ENCODE measurements around the gene MNT. TPM values are rescaled to one million over a fixed set of nuclear protein-coding genes. Genes with fewer than 3 reads are reported as not detected.

MNT gene
- polyA plus RNA-seq, 3 donors, result 0.28 to 42.4 (median 1.3) TPM

DNA sequence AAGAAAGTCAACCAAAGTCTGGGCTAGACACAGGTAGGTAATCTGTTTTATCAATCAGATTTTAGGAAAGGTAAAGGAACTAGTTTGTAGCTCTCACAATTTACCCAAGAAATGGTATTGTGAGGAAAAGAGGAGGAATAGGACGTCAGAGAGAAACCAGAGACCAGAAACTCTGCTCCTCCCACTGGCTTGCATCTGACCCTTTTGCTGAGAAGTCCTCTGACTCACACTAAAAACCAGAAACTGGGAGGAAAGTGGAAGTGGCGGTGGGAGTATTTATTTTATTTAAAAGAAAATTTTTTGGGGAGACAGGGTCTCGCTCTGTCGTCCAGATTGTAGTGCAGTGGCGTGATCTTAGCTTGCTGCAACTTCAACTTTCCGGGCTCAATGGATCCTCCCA lies 38.0 kb upstream of the MNT start:
- H3K27me3 ChIP-seq (ENCODE audit: control insufficient read depth in 2 of 2, insufficient read depth in 2 of 2, low read length in 2 of 2), result no peaks in the 10 kb centered on the region
- peak overlapping the region; percentile 90 to 96 for H3K27ac ChIP-seq (ENCODE audit: low read depth in 1 of 2, low read length in 2 of 2)
- no peaks in the 10 kb centered on the region for H4K20me1 ChIP-seq (ENCODE audit: insufficient read depth, low read length)
- H3K4me1 ChIP-seq (ENCODE audit: control insufficient read depth in 1 of 2, insufficient read depth in 2 of 2, low read length in 2 of 2), result peaks cover 30 to 47% of the 10 kb centered on the region in 2 donors
- peaks cover 0 to 2% (median 0%) of the 10 kb centered on the region in 7 donors for H3K9me3 Mint-ChIP-seq
- intact Hi-C loops (cut with micrococcal nuclease), result no loop called here
- peaks cover 36% of the 10 kb centered on the region for H3K4me1 Mint-ChIP-seq
- peaks cover 39 to 48% of the 10 kb centered on the region in 2 donors for H3K36me3 Mint-ChIP-seq
- no CpG with 5 or more reads among the region's 6 CpGs for WGBS (ENCODE audit: insufficient coverage)
- H3K9ac ChIP-seq (ENCODE audit: insufficient read depth, low read length, poor library complexity, severe bottlenecking), result peak overlapping the region; percentile 69
- H3K4me2 ChIP-seq (replicated peaks; ENCODE audit: extremely low read depth, low read length, poor library complexity, severe bottlenecking), result peak overlapping the region; percentile 64
- TF ChIP-seq, protein P1, sequence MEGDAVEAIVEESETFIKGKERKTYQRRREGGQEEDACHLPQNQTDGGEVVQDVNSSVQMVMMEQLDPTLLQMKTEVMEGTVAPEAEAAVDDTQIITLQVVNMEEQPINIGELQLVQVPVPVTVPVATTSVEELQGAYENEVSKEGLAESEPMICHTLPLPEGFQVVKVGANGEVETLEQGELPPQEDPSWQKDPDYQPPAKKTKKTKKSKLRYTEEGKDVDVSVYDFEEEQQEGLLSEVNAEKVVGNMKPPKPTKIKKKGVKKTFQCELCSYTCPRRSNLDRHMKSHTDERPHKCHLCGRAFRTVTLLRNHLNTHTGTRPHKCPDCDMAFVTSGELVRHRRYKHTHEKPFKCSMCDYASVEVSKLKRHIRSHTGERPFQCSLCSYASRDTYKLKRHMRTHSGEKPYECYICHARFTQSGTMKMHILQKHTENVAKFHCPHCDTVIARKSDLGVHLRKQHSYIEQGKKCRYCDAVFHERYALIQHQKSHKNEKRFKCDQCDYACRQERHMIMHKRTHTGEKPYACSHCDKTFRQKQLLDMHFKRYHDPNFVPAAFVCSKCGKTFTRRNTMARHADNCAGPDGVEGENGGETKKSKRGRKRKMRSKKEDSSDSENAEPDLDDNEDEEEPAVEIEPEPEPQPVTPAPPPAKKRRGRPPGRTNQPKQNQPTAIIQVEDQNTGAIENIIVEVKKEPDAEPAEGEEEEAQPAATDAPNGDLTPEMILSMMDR (IDR thresholded peaks at IDR 0.05), result no peak
- H3K79me2 ChIP-seq (ENCODE audit: insufficient read depth, low read length), result peaks cover 2% of the 10 kb centered on the region
- peak overlapping the region in 1 of 2 donors; percentile 82 for H3K4me3 Mint-ChIP-seq
- H3K36me3 ChIP-seq (replicated peaks in 1 of 2; ENCODE audit: control insufficient read depth in 1 of 2, insufficient read depth in 2 of 2, low read length in 2 of 2), result peaks cover 21 to 40% of the 10 kb centered on the region in 2 donors
- peak overlapping the region in 1 of 3 experiments; percentile 61 for H3K4me3 ChIP-seq (replicated peaks in 1 of 3; ENCODE audit: low read depth in 2 of 3, low read length in 3 of 3)
- H2AFZ ChIP-seq (ENCODE audit: insufficient read depth, low read depth, low read length, poor library complexity, severe bottlenecking), result no peak overlapping the region
- H3K27ac Mint-ChIP-seq, result peak overlapping the region; percentile 95 to 99 (median 98)
- DNase-seq, result peak; percentile 79 to 88 (median 88)
- H3K9me3 ChIP-seq (replicated peaks in 1 of 2; ENCODE audit: control insufficient read depth in 1 of 2, insufficient read depth in 1 of 2, low read length in 2 of 2), result no peaks in the 10 kb centered on the region
- no peaks in the 10 kb centered on the region for H3K27me3 Mint-ChIP-seq (ENCODE audit: low read depth in 3 of 3)

DNA sequence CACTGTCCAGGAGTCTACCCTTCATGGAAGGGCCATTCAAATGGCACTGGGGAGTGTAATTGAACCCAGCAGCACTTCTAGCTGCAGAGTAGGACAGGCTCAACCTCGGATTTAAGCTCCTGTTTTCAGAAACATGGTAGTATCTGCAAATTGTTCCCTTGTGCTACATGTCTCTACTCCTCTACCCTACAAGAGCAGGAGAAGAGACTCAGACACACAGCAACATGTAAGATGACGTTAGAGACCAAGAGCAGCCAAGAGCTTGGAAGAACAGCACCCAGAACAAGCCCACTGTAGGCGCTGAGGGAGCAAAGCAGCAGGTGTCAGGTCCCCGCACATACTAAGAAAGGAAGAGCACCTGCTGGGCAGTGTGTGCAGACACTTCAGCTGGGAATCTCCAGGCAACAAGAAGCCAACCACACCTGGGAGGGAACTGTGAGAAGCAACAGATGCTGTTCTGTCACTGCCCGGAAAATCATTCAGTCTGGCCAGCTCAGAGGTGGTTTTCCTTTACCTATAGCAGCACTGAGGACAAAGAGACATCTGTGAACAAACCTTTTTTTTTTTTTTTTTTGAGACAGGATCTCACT lies 35.6 kb upstream of the MNT start:
- no peaks in the 10 kb centered on the region for H3K27me3 Mint-ChIP-seq (ENCODE audit: low read depth in 3 of 3)
- Histone ChIP-seq H3K4me2 (replicated peaks; ENCODE audit: extremely low read depth, low read length, poor library complexity, severe bottlenecking) (no peak overlapping the region), H4K20me1 (ENCODE audit: insufficient read depth, low read length) (no peaks in the 10 kb centered on the region), H3K36me3 (replicated peaks in 1 of 2; ENCODE audit: control insufficient read depth in 1 of 2, insufficient read depth in 2 of 2, low read length in 2 of 2) (peaks cover 30 to 58% of the 10 kb centered on the region in 2 donors), H3K4me3 (replicated peaks in 1 of 3; ENCODE audit: low read depth in 2 of 3, low read length in 3 of 3) (no peak overlapping the region), H3K27ac (ENCODE audit: low read depth in 1 of 2, low read length in 2 of 2) (no peak overlapping the region), H3K9ac (ENCODE audit: insufficient read depth, low read length, poor library complexity, severe bottlenecking) (no peak overlapping the region), H3K9me3 (replicated peaks in 1 of 2; ENCODE audit: control insufficient read depth in 1 of 2, insufficient read depth in 1 of 2, low read length in 2 of 2) (no peaks in the 10 kb centered on the region), H2AFZ (ENCODE audit: insufficient read depth, low read depth, low read length, poor library complexity, severe bottlenecking) (no peak overlapping the region), H3K79me2 (ENCODE audit: insufficient read depth, low read length) (peaks cover 2% of the 10 kb centered on the region), H3K27me3 (ENCODE audit: control insufficient read depth in 2 of 2, insufficient read depth in 2 of 2, low read length in 2 of 2) (no peaks in the 10 kb centered on the region), H3K4me1 (ENCODE audit: control insufficient read depth in 1 of 2, insufficient read depth in 2 of 2, low read length in 2 of 2) (peaks cover 30 to 37% of the 10 kb centered on the region in 2 donors)
- H3K9me3 Mint-ChIP-seq, result peaks cover 0 to 2% (median 0%) of the 10 kb centered on the region in 7 donors
- intact Hi-C loops (cut with micrococcal nuclease), result no loop called here
- peak overlapping the region in 4 of 7 donors; percentile 1 to 63 (median 42) for H3K27ac Mint-ChIP-seq
- H3K4me1 Mint-ChIP-seq, result peaks cover 29% of the 10 kb centered on the region
- DNase-seq, result no peak
- TF ChIP-seq, protein P1 (IDR thresholded peaks at IDR 0.05), result no peak
- H3K4me3 Mint-ChIP-seq, result no peak overlapping the region
- H3K36me3 Mint-ChIP-seq, result peaks cover 52 to 65% of the 10 kb centered on the region in 2 donors
- WGBS (ENCODE audit: insufficient coverage), result 100% methylated on average over 5 of the region's 5 CpGs

Measured in CD14-positive monocyte (primary cell).